AG09309 (cell line): ENCODE results near the gene PFKFB1.

Source experiments
- DNase-seq: peaks from one replicate; pipeline ENCODE4 v3.0.0-alpha.2; 2010; ENCODE audit warnings: low read depth
- H3K4me3 ChIP-seq: 2 replicates; pipeline ENCODE4 v1.5.1; 2011; ENCODE audit warnings: mild to moderate bottlenecking, low read depth, low read length, moderate library complexity; ENCODE audit not compliant: control insufficient read depth
- TF ChIP-seq, protein P1 (sequence below): IDR thresholded peaks from 2 replicates; pipeline ENCODE4 v1.5.1; 2011; ENCODE audit warnings: mild to moderate bottlenecking, low read depth, low read length, inconsistent platforms; ENCODE audit not compliant: insufficient read depth, control insufficient read depth; ENCODE audit errors: missing control alignments

Gene PFKFB1

DNA sequence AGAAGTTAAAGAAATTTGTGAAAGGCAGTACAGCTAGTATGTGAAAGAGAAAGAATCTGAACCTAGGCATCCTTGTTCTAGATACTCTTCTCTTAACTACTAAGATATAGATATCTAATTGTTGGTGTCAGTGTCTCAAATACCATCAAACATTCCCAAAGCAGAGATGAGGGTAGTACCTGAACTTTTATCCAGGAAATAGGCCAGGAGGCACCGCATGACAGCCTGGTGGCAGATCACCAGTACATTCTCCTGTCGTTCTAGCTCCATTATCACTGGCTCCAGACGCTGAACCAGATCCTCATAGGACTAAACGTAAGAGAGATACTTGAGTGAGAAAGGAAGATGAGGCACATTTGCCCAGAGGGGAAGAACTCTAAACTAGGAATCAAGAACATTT lies 56.6 kb downstream of the PFKFB1 start:
- no peak overlapping the region for H3K4me3 ChIP-seq
- DNase-seq = no peak
- TF ChIP-seq, protein P1, sequence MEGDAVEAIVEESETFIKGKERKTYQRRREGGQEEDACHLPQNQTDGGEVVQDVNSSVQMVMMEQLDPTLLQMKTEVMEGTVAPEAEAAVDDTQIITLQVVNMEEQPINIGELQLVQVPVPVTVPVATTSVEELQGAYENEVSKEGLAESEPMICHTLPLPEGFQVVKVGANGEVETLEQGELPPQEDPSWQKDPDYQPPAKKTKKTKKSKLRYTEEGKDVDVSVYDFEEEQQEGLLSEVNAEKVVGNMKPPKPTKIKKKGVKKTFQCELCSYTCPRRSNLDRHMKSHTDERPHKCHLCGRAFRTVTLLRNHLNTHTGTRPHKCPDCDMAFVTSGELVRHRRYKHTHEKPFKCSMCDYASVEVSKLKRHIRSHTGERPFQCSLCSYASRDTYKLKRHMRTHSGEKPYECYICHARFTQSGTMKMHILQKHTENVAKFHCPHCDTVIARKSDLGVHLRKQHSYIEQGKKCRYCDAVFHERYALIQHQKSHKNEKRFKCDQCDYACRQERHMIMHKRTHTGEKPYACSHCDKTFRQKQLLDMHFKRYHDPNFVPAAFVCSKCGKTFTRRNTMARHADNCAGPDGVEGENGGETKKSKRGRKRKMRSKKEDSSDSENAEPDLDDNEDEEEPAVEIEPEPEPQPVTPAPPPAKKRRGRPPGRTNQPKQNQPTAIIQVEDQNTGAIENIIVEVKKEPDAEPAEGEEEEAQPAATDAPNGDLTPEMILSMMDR = no peak

DNA sequence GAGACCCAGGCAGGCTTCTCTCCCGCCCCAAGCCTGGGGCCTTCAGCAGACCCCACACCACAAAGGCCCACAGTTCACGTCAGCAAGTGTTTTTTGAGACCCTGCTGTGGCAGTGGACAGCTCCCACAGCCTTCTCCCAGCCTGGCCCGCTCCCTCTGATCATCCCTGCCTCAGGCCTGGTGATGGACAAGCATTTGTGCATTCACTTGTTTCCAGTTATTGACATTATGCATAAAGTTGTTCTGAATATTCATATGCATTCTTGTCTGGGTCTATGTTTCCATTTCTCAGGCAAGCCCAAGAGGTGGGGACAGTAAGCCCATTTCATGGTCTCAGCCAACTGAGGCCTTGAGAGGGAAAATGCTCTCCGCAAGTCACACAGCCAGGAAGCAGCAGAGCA lies 58.7 kb downstream of the PFKFB1 start:
- DNase-seq = no peak
- TF ChIP-seq, protein P1 = no peak
- no peak overlapping the region for H3K4me3 ChIP-seq

DNA sequence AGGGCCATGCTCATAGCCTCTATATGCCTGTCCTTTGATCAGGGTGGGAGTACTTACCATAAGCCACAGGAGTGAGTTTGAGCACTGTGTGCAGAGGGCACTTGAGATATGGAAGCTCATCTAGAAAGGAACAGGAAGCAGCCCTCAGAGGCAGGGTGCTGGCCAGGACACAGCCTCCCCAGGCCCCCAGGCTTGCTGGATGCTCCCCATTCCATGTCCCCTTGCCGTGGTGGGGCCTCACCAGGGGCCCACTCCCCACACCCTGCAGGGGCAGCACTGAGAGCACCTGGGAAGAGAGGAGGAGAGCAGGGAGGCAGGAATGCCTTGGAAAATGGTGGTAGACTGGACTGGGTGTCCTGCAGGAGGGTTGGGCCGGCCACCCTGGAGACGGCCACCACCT lies 59.1 kb downstream of the PFKFB1 start:
- TF ChIP-seq, protein P1 = no peak
- no peak overlapping the region for H3K4me3 ChIP-seq
- no peak for DNase-seq

DNA sequence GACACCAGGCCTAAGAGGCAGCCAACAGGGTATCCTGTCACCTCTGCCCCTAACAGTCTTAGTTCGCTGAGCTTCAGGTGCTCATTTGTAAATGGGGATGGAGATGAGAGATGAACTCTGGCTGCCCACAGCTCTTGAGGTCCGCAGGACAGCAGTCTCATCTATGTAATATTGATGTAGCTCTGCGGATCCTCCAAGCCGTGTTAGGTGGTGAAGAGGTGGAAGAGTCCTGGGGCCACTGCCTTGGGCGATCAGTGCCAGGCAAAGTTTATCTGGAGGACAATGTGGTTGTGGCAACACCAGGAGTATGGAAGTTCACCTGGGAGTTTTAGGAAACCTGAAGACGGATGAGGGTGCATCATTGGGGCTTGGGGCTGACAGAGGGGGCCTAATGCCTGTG lies 59.9 kb downstream of the PFKFB1 start:
- H3K4me3 ChIP-seq = no peak overlapping the region
- DNase-seq = no peak
- TF ChIP-seq, protein P1 = no peak

DNA sequence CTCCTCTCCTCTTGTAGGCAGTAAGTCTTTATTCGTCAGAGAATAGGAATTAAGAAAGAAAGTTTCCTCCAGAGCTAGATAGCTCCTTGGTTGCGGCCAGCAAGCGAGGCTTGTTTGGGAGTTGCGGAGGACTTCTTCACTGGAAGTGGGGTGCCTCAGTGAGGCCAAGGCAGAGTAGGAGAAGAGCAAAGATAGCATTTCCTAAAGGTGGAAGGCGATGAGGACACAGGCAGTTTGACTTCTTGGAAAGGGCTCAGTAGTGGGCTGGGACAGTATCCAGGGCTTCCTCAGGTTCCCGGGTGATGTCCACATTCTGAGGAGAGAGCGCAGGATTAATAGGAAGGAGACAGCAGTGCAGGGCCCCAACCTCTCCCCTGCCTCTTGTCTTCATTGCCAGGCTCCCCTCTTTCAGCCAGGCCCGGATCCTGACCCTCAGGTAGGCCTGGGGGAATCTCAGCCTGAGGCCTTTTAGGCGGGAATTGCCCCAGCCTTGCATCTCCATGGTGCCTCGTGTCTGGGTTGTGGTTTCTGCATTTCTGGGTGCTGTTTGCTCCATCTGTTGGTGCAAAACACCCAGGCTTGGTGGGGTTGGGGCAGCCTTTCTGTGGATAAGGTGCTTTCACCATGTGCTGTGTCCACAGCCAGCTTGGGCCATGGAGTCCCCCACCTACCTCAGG lies 60.7 kb downstream of the PFKFB1 start:
- TF ChIP-seq, protein P1 = no peak
- DNase-seq = no peak

DNA sequence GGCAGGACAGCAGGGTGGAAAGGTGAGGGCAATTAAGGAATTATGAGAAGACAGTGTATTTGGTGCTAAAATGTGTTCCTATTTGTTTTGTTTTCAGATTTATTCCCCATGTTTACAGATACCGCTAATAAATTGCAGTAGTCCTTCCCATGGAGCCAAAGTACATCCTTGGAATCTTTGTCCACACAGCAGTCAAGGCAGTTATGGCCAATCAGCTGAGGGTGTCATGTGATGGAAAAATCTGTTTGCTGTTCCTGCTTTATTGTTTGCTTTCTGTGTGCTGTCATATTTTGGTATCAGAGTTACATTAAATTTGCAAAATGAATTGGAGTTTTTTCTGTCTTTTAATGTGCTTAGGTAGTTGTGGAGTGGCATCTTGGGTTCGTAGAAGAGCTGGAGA lies 62.9 kb downstream of the PFKFB1 start:
- no peak for DNase-seq
- TF ChIP-seq, protein P1 = no peak
- H3K4me3 ChIP-seq = no peak overlapping the region

More for the DNA sequence above, 60.7 kb downstream of the PFKFB1 start:
- H3K4me3 ChIP-seq = no peak overlapping the region
